HepG2 (cell line): Measurements from ENCODE around the gene AKAP7. TPM values are rescaled to one million over a fixed set of nuclear protein-coding genes. Genes with fewer than 3 reads are reported as not detected.

ENCODE experiments used
- ATAC-seq: fragments of 200-7000 bp; cut with Tn5 transposase; 3 replicates; pipeline ENCODE4 v1.9.1; 2020; ENCODE audit warnings: mild to moderate bottlenecking, moderate library complexity
- BruUV-seq: library from RNA; stranded (reverse); fragments of 400-500 nt; replicated peaks from 2 replicates; lab custom pipeline; 2021; lab: Mats Ljungman, UMichigan
- CTCF ChIA-PET: fragments of 300-600 bp; formaldehyde crosslinking; extraction: SDS; loops from one replicate; lab custom pipeline; 2021; ENCODE audit warnings: low total read pairs, inconsistent platforms, low intra/inter-chr PET ratio; lab: Yijun Ruan, JAX
- POLR2A ChIA-PET: fragments of 350-600 bp; sonication (Branson Sonifier 250); formaldehyde crosslinking; loops from one replicate; lab custom pipeline; 2020; ENCODE audit warnings: antibody characterized with exemption, inconsistent platforms; lab: Yijun Ruan, JAX
- DNase-seq: peaks from one replicate; pipeline ENCODE4 v3.0.0-alpha.2; 2015; ENCODE audit warnings: low spot score
- FAIRE-seq: peaks from 3 replicates; lab custom pipeline; 2011; peaks lifted over from hg19 to GRCh38; lab: Jason Lieb, UNC
- H2AFZ ChIP-seq: one replicate; pipeline ENCODE4 v1.6.1; 2011; ENCODE audit warnings: low read length, inconsistent platforms
- H3K27ac ChIP-seq: fragments of 300-600 bp; 3 replicates; pipeline ENCODE4 v1.8.0; 2011; ENCODE audit warnings: mixed run types, mild to moderate bottlenecking, mixed read lengths, low read length, inconsistent platforms; ENCODE audit not compliant: insufficient read depth; ENCODE audit errors: extremely low read length
- H3K27me3 ChIP-seq, 2 experiments: fragments of 200-600 bp in 1 of 2; 2 replicates in 1 of 2; 3 replicates in 1 of 2; pipeline versions ENCODE4 v1.6.0 to v1.8.0; 2011; ENCODE audit warnings: low read length in 2 of 2, mild to moderate bottlenecking in 2 of 2, moderate library complexity in 2 of 2, inconsistent platforms in 1 of 2; ENCODE audit not compliant: insufficient read depth in 2 of 2, control insufficient read depth in 1 of 2
- H3K36me3 ChIP-seq, 2 experiments: fragments of 200-600 bp in 1 of 2; replicated peaks in 1 of 2; 2 replicates in 1 of 2; 3 replicates in 1 of 2; pipeline versions ENCODE4 v1.5.1 to v1.8.0; 2011; ENCODE audit warnings: low read length in 2 of 2, inconsistent platforms in 1 of 2; ENCODE audit not compliant: insufficient read depth in 2 of 2, control insufficient read depth in 1 of 2
- H3K4me1 ChIP-seq: 2 replicates; pipeline ENCODE4 v1.5.1; 2012; ENCODE audit warnings: low read length, inconsistent platforms; ENCODE audit not compliant: insufficient read depth
- H3K4me2 ChIP-seq: 2 replicates; pipeline ENCODE4 v1.6.0; 2011; ENCODE audit warnings: low read depth, low read length, inconsistent platforms
- H3K4me3 ChIP-seq, 3 experiments: fragments of 200-600 bp in 1 of 3; sonication (generic), shearing (Covaris generic) in 1 of 3; replicated peaks in 1 of 3; 2 replicates each; pipeline ENCODE4 v1.5.1; 2011 to 2016; ENCODE audit warnings: low read length in 3 of 3, inconsistent platforms in 2 of 3, low read depth in 2 of 3, mild to moderate bottlenecking in 2 of 3, control low read depth in 1 of 3, mixed read lengths in 1 of 3; ENCODE audit not compliant: insufficient read depth in 1 of 3
- H3K79me2 ChIP-seq: one replicate; pipeline ENCODE4 v1.6.1; 2011; ENCODE audit warnings: low read length, inconsistent platforms; ENCODE audit not compliant: insufficient read depth
- H3K9ac ChIP-seq: 2 replicates; pipeline ENCODE4 v1.6.0; 2011; ENCODE audit warnings: mild to moderate bottlenecking, low read depth, low read length, inconsistent platforms; ENCODE audit not compliant: insufficient read depth
- H3K9me3 ChIP-seq: 2 replicates; pipeline ENCODE4 v1.5.1; 2012; ENCODE audit warnings: mild to moderate bottlenecking, low read length
- H4K20me1 ChIP-seq: 2 replicates; pipeline ENCODE4 v1.6.0; 2011; ENCODE audit warnings: inconsistent platforms, mild to moderate bottlenecking, low read length, moderate library complexity; ENCODE audit not compliant: insufficient read depth
- ETV5 ChIP-seq: IDR thresholded peaks from 2 replicates; pipeline ENCODE4 v1.6.1; 2018; ENCODE audit warnings: missing biosample characterization, missing genetic modification reagents, inconsistent platforms, borderline replicate concordance
- HNRNPLL ChIP-seq: fragments of 200-400 bp; formaldehyde crosslinking; IDR thresholded peaks from 2 replicates; pipeline ENCODE4 v1.6.1; 2017; ENCODE audit warnings: mild to moderate bottlenecking, low read depth, low read length; ENCODE audit not compliant: poor library complexity, severe bottlenecking
- MEF2D ChIP-seq: sonication (generic); formaldehyde crosslinking; IDR thresholded peaks from 2 replicates; pipeline ENCODE4 v1.5.1; 2020; ENCODE audit warnings: mild to moderate bottlenecking, missing genetic modification reagents
- MZF1 ChIP-seq: sonication (generic); formaldehyde crosslinking; IDR thresholded peaks from 2 replicates; pipeline ENCODE4 v1.8.1; 2023; ENCODE audit warnings: mild to moderate bottlenecking, missing genetic modification reagents, borderline replicate concordance
- PHF21A ChIP-seq: sonication (generic); formaldehyde crosslinking; IDR thresholded peaks from 2 replicates; pipeline ENCODE4 v1.5.0; 2020; ENCODE audit warnings: mild to moderate bottlenecking, missing genetic modification reagents
- RFX3 ChIP-seq: IDR thresholded peaks from 2 replicates; pipeline ENCODE4 v1.6.1; 2016; ENCODE audit warnings: missing biosample characterization, missing genetic modification reagents
- TOE1 ChIP-seq: sonication (generic); formaldehyde crosslinking; IDR thresholded peaks from 2 replicates; pipeline ENCODE4 v1.4.0; 2020; ENCODE audit warnings: mild to moderate bottlenecking, missing genetic modification reagents
- ZNF232 ChIP-seq: sonication (generic); formaldehyde crosslinking; IDR thresholded peaks from 2 replicates; pipeline ENCODE4 v1.4.0; 2020; ENCODE audit warnings: missing genetic modification reagents, borderline replicate concordance
- ZNF879 ChIP-seq: sonication (generic); formaldehyde crosslinking; IDR thresholded peaks from 2 replicates; pipeline ENCODE4 v1.8.1; 2023; ENCODE audit warnings: missing genetic modification reagents
- WGBS: methylation state at CpG from one replicate; pipeline ENCODE4 v1.1.6; 2017; ENCODE audit warnings: low lambda C conversion rate; 5-methylcytosine and 5-hydroxymethylcytosine counted together
- in situ Hi-C: cut with HindIII; loops from 2 replicates; pipeline ENCODE4 v1.10.0; 2017; ENCODE audit warnings: low pct_unique_long_range_greater_than_20kb; ENCODE audit not compliant: extremely low pct_ligation_motif_present
- intact Hi-C: fragments of 100-400 bp; cut with micrococcal nuclease; formaldehyde crosslinking; loops from one replicate; pipeline ENCODE4 v1.10.0; 2022; ENCODE audit not compliant: unreplicated experiment
- polyA plus RNA-seq, 8 experiments: library from polyadenylated mRNA; depleted of rRNA in 3 of 8; stranded (reverse) in 7 of 8; unstranded in 1 of 8; fragments of >200 nt; fragmentation: Illumina TruSeq in 4 of 8; extraction: Trizol in 4 of 8; gene quantifications; 2 replicates each; pipeline versions ENCODE4 v1.2.1 to v1.2.3, GENCODE V29; 2011 to 2016; ENCODE audit warnings: low read depth in 4 of 8, missing spikeins in 1 of 8, mixed read lengths in 1 of 8; ENCODE audit not compliant: insufficient read depth in 1 of 8
- total RNA-seq, 5 experiments: library from RNA; depleted of rRNA; stranded (reverse); fragments of >200 nt; fragmentation: Illumina TruSeq; extraction: Trizol; gene quantifications; 2 replicates each; pipeline ENCODE4 v1.2.3, GENCODE V29; 2016; ENCODE audit warnings: low read depth in 1 of 5
- TF ChIP-seq, protein P1 (sequence below): sonication (generic); formaldehyde crosslinking; IDR thresholded peaks from 2 replicates; pipeline ENCODE4 v1.4.0; 2020; ENCODE audit warnings: mild to moderate bottlenecking, missing genetic modification reagents

Gene AKAP7
- total and polyA plus RNA-seq, 2 of the 13 experiments (the other 11 are each of a cell fraction or from before 2014, with no cell fraction given), result 3.6 to 11.7 TPM

DNA sequence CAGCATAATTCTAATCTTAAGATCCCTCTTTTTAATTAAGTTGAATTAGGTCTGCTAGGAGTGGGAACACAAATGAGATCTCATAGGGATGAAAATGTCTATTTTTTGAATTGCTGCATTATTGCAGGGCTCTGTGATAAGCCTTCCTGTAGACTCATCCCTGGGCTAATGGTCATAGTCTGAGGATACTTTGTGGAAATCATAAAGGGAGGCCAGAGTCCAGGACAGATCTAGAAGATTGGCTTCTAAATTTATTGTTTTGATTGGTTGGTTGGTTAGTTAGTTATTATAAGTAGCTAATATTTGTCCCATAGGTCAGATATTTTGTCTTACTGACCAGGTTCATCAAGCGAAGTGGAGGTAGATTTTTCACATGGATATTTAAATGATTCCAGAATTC lies 142.3 kb downstream of the AKAP7 start:
- H3K79me2 ChIP-seq, result no peaks in the 10 kb centered on the region
- H4K20me1 ChIP-seq, result no peaks in the 10 kb centered on the region
- ATAC-seq, result no peak
- no peaks in the 10 kb centered on the region for H3K27me3 ChIP-seq
- H3K4me1 ChIP-seq, result no peaks in the 10 kb centered on the region
- BruUV-seq, result no TSS peak
- in situ Hi-C loops, result no loop called here
- no peak overlapping the region for H3K4me3 ChIP-seq
- H3K27ac ChIP-seq, result no peak overlapping the region
- intact Hi-C loops, result no loop called here
- H3K9me3 ChIP-seq, result no peaks in the 10 kb centered on the region
- H3K9ac ChIP-seq, result no peak overlapping the region
- H2AFZ ChIP-seq, result no peak overlapping the region
- no peak for FAIRE-seq
- H3K4me2 ChIP-seq, result no peak overlapping the region
- WGBS, result 95% methylated on average over 1 of the region's 1 CpG
- no peaks in the 10 kb centered on the region for H3K36me3 ChIP-seq
- CTCF ChIA-PET, result no interaction called here
- DNase-seq, result no peak
- POLR2A ChIA-PET, result no interaction called here
- TF ChIP-seq PHF21A (CRISPR knock-in tag) (no peak), MZF1 (no peak), ZNF232 (no peak), RFX3 (no peak), ZNF879 (CRISPR knock-in tag) (no peak), MEF2D (CRISPR knock-in tag) (no peak), ETV5 (CRISPR knock-in tag) (no peak), HNRNPLL (no peak), TOE1 (CRISPR knock-in tag) (no peak)
- TF ChIP-seq, protein P1, sequence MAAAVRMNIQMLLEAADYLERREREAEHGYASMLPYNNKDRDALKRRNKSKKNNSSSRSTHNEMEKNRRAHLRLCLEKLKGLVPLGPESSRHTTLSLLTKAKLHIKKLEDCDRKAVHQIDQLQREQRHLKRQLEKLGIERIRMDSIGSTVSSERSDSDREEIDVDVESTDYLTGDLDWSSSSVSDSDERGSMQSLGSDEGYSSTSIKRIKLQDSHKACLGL (CRISPR knock-in tag), result no peak
